Rectal smooth muscle tissue (tissue), 1 donor: ENCODE data around the gene FAM110A.

ENCODE experiments used
- H3K27ac ChIP-seq: one replicate; pipeline ENCODE4 v1.7.0; 2013; ENCODE audit warnings: low read depth, low read length, inconsistent platforms
- H3K27me3 ChIP-seq: one replicate; pipeline ENCODE4 v1.7.0; 2013; ENCODE audit warnings: low read length; ENCODE audit not compliant: control insufficient read depth, insufficient read depth
- H3K36me3 ChIP-seq: one replicate; pipeline ENCODE4 v1.7.0; 2013; ENCODE audit warnings: low read length; ENCODE audit not compliant: control insufficient read depth, insufficient read depth
- H3K4me1 ChIP-seq: one replicate; pipeline ENCODE4 v1.7.0; 2013; ENCODE audit warnings: low read length; ENCODE audit not compliant: control insufficient read depth, insufficient read depth
- H3K4me3 ChIP-seq: one replicate; pipeline ENCODE4 v1.7.0; 2013; ENCODE audit warnings: low read length
- H3K9ac ChIP-seq: one replicate; pipeline ENCODE4 v1.7.0; 2013; ENCODE audit warnings: low read length

Gene FAM110A

GRCh38 chr20:853406-853996 is 20.0 kb downstream of the FAM110A start:
- no peaks in the 10 kb centered on the region for H3K4me1 ChIP-seq
- no peaks in the 10 kb centered on the region for H3K27me3 ChIP-seq
- no peaks in the 10 kb centered on the region for H3K36me3 ChIP-seq
- H3K27ac ChIP-seq = no peak overlapping the region
- H3K9ac ChIP-seq = no peak overlapping the region
- no peak overlapping the region for H3K4me3 ChIP-seq

GRCh38 chr20:854601-855000 is 21.1 kb downstream of the FAM110A start:
- Histone ChIP-seq H3K27ac (no peak overlapping the region), H3K36me3 (no peaks in the 10 kb centered on the region), H3K4me1 (no peaks in the 10 kb centered on the region), H3K4me3 (no peak overlapping the region), H3K9ac (no peak overlapping the region), H3K27me3 (no peaks in the 10 kb centered on the region)

GRCh38 chr20:855466-856360 is 22.2 kb downstream of the FAM110A start:
- no peak overlapping the region for H3K4me3 ChIP-seq
- H3K4me1 ChIP-seq = no peaks in the 10 kb centered on the region
- H3K9ac ChIP-seq = no peak overlapping the region
- no peak overlapping the region for H3K27ac ChIP-seq
- H3K27me3 ChIP-seq = no peaks in the 10 kb centered on the region
- H3K36me3 ChIP-seq = no peaks in the 10 kb centered on the region

DNA sequence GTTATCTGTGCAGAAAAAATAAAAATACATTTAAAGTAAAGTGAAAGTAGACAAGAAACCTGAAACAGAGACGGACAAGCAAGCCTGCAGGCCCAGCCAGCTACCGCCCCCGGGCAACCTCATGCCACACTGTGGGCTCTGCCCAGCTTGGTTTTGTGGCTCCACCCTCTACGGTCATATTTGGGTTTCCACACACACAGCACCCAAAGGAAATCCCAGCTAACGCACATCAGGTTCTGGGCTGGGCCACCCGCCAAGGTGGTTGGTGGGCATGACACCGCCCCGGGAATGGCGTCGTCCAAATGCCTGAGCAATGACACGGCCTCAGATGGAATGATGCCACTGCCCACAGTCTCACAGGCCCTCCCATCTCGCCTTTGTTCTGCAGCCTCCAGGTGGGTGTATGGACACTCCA is 22.9 kb downstream of the FAM110A start:
- no peaks in the 10 kb centered on the region for H3K27me3 ChIP-seq
- no peak overlapping the region for H3K4me3 ChIP-seq
- no peak overlapping the region for H3K9ac ChIP-seq
- no peak overlapping the region for H3K27ac ChIP-seq
- H3K36me3 ChIP-seq = no peaks in the 10 kb centered on the region
- H3K4me1 ChIP-seq = no peaks in the 10 kb centered on the region

GRCh38 chr20:858011-858410 is 24.5 kb downstream of the FAM110A start:
- no peaks in the 10 kb centered on the region for H3K4me1 ChIP-seq
- no peaks in the 10 kb centered on the region for H3K36me3 ChIP-seq

GRCh38 chr20:859751-860231 is 26.3 kb downstream of the FAM110A start:
- H3K9ac ChIP-seq = no peak overlapping the region
- no peak overlapping the region for H3K27ac ChIP-seq
- no peaks in the 10 kb centered on the region for H3K27me3 ChIP-seq
- no peaks in the 10 kb centered on the region for H3K4me1 ChIP-seq
- no peak overlapping the region for H3K4me3 ChIP-seq
- H3K36me3 ChIP-seq = no peaks in the 10 kb centered on the region

More at GRCh38 chr20:858011-858410, 24.5 kb downstream of the FAM110A start:
- Histone ChIP-seq H3K9ac (no peak overlapping the region), H3K4me3 (no peak overlapping the region), H3K27me3 (no peaks in the 10 kb centered on the region), H3K27ac (no peak overlapping the region)

DNA sequence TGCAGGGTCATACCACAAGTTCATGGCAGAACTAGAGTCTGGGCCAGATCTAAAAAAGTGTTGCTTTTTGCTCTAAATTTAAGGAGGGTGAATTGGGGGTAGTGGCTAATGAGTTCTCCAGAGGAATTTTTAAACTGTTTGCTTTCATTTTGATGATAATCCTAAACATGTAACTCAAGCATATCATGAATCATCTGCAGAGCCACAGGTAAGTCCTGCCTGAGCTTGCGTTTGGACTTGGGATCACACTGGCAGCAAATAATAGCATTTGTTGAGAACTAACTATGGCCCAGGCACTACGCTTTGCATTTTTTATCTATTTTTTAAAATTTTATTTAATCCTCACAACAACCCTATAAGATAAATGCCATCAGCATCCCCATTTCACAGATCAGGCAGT is 27.4 kb downstream of the FAM110A start:
- no peak overlapping the region for H3K27ac ChIP-seq
- H3K27me3 ChIP-seq = no peaks in the 10 kb centered on the region
- H3K36me3 ChIP-seq = no peaks in the 10 kb centered on the region
- no peak overlapping the region for H3K9ac ChIP-seq
- no peaks in the 10 kb centered on the region for H3K4me1 ChIP-seq
- H3K4me3 ChIP-seq = no peak overlapping the region

- Histone ChIP-seq H3K4me3 (no peak overlapping the region), H3K4me1 (no peaks in the 10 kb centered on the region), H3K27ac (no peak overlapping the region), H3K36me3 (no peaks in the 10 kb centered on the region), H3K27me3 (no peaks in the 10 kb centered on the region), H3K9ac (no peak overlapping the region)
These were observed 31.9 kb downstream of the FAM110A start for GRCh38 chr20:865440-865839.

GRCh38 chr20:868279-868678 is 34.8 kb downstream of the FAM110A start:
- H3K27me3 ChIP-seq = no peaks in the 10 kb centered on the region
- no peak overlapping the region for H3K4me3 ChIP-seq
- H3K27ac ChIP-seq = no peak overlapping the region
- no peak overlapping the region for H3K9ac ChIP-seq
- no peaks in the 10 kb centered on the region for H3K36me3 ChIP-seq
- H3K4me1 ChIP-seq = no peaks in the 10 kb centered on the region

- Histone ChIP-seq H3K27me3 (no peaks in the 10 kb centered on the region), H3K27ac (no peak overlapping the region), H3K4me3 (no peak overlapping the region), H3K36me3 (no peaks in the 10 kb centered on the region), H3K4me1 (no peaks in the 10 kb centered on the region), H3K9ac (no peak overlapping the region)
These were observed 36.1 kb downstream of the FAM110A start for GRCh38 chr20:869606-870005.

- Histone ChIP-seq H3K27ac (no peak overlapping the region), H3K27me3 (no peaks in the 10 kb centered on the region), H3K9ac (no peak overlapping the region), H3K4me1 (no peaks in the 10 kb centered on the region), H3K36me3 (no peaks in the 10 kb centered on the region), H3K4me3 (no peak overlapping the region)
These were observed 37.2 kb downstream of the FAM110A start for GRCh38 chr20:870758-871157.

GRCh38 chr20:871436-871835 is 37.9 kb downstream of the FAM110A start:
- H3K36me3 ChIP-seq = no peaks in the 10 kb centered on the region
- no peak overlapping the region for H3K9ac ChIP-seq
- no peaks in the 10 kb centered on the region for H3K27me3 ChIP-seq
- no peak overlapping the region for H3K4me3 ChIP-seq
- H3K4me1 ChIP-seq = no peaks in the 10 kb centered on the region
- no peak overlapping the region for H3K27ac ChIP-seq

GRCh38 chr20:871948-872347 is 38.4 kb downstream of the FAM110A start:
- Histone ChIP-seq H3K36me3 (no peaks in the 10 kb centered on the region), H3K27ac (no peak overlapping the region), H3K9ac (no peak overlapping the region), H3K27me3 (no peaks in the 10 kb centered on the region), H3K4me3 (no peak overlapping the region), H3K4me1 (no peaks in the 10 kb centered on the region)
